Astrocyte (in vitro differentiated cells and primary cell): ENCODE measurements around the gene MAP3K3.

Experiments used
- EZH2 ChIP-seq: IDR thresholded peaks from 2 replicates; pipeline ENCODE4 v1.6.1; 2012; ENCODE audit warnings: mild to moderate bottlenecking, low read length, inconsistent platforms; ENCODE audit not compliant: insufficient read depth
- TF ChIP-seq, protein P1 (sequence below): IDR thresholded peaks from 2 replicates; pipeline ENCODE4 v1.5.1; 2011; ENCODE audit warnings: low read depth, mild to moderate bottlenecking, inconsistent platforms, low read length, moderate library complexity; ENCODE audit not compliant: insufficient read depth

DNA sequence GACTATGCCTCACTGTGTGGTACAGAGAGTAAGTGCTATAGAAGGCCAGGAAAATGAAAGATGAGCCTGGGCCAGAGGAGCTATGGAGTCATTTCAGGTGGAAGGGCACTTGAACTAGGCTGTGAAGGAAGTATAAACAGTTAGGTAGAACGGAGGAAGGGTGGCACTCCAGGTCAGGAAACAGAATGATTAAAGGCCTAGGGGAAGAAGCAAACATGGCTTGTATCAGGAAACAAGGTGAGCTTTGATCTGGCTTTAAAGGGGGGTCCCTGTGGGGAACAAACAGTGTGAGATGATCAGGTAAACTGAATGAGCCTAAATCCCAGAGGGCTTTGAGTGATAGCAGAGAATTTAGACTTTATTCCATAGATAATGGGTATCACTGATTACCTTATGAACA, 16.9 kb downstream of the MAP3K3 start:
- TF ChIP-seq, protein P1, sequence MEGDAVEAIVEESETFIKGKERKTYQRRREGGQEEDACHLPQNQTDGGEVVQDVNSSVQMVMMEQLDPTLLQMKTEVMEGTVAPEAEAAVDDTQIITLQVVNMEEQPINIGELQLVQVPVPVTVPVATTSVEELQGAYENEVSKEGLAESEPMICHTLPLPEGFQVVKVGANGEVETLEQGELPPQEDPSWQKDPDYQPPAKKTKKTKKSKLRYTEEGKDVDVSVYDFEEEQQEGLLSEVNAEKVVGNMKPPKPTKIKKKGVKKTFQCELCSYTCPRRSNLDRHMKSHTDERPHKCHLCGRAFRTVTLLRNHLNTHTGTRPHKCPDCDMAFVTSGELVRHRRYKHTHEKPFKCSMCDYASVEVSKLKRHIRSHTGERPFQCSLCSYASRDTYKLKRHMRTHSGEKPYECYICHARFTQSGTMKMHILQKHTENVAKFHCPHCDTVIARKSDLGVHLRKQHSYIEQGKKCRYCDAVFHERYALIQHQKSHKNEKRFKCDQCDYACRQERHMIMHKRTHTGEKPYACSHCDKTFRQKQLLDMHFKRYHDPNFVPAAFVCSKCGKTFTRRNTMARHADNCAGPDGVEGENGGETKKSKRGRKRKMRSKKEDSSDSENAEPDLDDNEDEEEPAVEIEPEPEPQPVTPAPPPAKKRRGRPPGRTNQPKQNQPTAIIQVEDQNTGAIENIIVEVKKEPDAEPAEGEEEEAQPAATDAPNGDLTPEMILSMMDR, result no peak
- no peak for TF ChIP-seq EZH2
